GM21381 (cell line): Measurements from ENCODE around the gene TRMT61B.

ENCODE experiments used
- ATAC-seq: cut with Tn5 transposase; IDR thresholded peaks from one replicate; pipeline ENCODE4 v1.9.1; 2021; ENCODE audit warnings: mild to moderate bottlenecking, moderate library complexity; ENCODE audit not compliant: unreplicated experiment

TRMT61B gene

DNA sequence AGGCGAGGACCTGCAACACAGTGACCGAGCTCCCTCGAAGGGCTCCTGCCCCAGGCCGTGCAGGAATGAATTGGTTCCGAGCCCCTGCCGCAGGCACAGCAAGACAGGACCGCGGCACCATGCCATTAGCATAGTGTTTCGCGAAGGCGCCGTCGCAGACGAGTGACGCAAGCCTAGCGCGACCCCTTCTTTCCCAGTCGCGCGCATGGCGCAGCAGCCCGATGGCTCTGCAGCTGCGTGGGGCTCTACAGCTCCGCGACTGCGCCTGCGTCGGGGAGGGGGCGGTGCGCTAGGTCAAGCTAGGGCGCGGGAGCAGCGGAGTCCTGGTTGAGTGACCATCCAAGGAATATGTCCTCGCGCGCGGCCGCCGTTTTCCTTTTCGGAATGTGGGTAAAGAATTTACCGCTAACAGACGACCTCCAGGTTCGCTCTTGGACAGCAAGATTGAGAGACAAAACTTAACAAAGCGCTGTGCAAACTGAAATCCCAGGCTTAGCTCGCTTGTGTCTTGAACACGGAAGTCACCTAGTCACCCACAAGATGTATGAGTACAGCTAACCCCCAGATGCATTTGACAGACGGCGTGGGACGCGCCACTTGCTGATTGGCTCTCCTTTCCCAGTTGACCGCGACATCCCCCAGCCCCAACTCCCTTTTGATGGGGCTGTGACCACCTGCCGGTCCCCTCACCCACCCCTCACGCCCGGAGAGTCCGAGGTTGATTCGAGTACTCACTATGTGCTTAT lies at the start of gene TRMT61B:
Gene TRMT61B (minus strand): TSS at position 164 of the 746 bp plus-strand sequence. CDS start 32 bp downstream, at position 132.
- peak; percentile 88 for ATAC-seq

DNA sequence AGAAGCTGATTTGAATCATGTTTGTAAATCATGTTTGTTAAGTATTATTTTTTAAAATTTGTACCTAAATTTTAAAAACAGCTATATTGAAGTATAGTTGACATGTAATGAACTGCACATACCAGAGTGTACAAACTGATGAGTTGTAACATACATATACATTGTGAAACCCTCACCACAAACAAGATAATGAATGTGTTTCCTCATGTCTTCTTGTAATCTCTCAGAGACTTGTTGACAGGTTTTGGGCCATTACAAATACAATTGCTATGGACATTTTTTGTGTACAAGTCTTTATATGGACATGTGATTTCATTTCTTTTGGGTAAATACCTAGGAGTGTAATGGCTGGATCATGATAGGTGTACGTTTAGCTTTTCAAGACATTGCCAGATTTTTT lies 45.8 kb upstream of the TRMT61B start:
- no peak for ATAC-seq

DNA sequence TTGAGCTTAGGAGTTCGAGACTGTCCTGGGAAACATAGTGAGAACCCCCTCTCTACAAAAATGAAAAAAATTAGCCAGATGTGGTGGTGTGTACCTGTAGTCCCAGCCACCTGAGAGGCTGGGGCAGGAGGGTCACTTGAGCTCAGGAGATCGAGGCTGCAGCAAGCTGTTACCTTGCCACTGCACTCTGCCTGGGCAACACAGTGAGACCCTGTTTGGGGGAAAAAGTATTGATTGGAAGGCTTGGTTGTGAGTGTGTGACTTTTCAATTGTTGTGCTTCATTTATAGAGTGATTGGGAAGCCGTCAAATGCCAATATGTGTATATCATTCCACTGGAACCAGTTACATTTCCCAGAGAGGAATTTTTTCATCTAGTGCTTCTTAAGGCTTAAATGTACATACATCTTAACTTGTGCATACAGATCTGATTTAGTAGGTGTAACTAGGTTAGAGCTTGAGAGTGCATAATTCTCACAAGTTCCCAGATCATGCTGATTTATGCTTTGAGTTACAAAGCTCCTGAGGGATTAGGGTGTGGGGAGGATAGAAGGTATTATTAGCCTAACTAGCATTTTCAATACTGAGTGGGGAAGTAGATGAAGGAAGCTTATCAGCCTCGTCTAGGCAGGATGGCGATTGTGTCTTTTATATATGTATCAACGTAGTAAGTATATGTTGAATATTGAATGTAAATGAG lies 39.7 kb upstream of the TRMT61B start:
- no peak for ATAC-seq

DNA sequence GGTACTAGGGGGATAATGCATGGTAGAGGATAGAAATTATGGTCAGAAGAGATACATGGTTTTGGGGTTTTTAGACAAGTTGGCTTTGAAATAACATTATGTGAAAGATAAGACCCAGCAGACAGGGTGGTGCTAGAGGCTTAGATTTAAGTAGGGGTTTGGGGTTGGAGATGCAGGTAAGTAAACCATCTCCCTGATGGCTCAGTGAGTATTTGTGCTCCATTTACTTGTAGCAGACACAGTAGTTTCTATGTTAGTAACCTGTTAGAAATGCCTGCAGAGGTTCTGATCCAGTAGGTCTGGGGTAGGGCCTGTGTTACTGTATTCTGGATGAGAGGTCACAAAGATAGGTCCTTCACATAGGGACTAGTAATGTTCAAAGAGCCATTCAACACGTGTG lies 38.1 kb upstream of the TRMT61B start:
- no peak for ATAC-seq

DNA sequence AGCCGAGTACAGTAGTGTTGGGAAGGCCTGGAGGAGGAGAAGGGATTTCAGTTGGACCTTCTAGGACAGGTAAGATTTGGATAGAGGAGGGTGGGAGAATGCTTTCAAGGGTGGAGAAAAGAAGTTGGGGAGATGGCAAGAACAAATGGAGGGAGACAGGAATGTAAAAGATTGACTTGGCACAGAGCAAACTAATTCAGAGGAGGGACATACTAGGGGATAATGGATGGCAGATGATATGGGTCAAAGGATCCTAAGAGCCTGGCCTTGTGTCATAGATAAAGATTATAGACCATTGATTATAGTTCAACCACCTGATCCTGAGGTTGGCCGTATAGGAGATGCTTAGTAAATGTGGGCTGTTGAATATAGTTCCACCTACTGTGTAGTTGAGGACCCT lies 36.7 kb upstream of the TRMT61B start:
- no peak for ATAC-seq

DNA sequence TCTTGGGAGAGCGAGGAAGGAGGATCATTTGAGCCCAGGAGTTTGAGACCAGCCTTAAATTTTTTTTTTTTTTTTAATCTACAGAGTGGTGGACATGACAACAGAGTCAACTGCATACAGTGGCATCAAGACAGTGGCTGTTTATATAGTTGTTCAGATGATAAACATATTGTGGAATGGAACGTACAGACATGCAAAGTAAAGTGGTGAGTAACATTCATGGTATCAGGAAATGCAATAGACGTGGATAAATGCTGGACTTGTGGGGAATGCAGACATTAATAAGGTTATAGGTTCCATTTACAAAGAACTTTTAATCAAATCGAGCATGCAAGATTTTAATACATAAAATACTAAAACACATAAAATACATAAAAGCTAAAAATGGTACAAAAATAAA lies 36.3 kb upstream of the TRMT61B start:
- ATAC-seq = no peak

DNA sequence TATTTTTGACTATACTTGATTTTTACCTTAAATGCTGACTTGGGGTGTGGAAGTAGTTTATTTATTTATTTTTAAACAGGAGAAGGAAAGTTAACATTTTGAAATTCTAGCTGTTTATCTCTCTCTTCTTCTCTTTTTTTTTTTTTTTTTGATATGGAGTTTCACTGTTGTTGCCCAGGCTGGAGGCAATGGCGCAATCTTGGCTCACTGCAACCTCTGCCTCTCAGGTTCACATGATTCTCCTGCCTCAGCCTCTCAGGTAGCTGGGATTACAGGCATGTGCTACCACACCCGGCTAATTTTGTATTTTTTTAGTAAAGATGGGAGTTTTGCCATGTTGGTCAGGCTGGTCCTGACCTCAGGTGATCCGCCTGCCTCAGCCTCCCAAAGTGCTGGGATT lies 35.4 kb upstream of the TRMT61B start:
- no peak for ATAC-seq

DNA sequence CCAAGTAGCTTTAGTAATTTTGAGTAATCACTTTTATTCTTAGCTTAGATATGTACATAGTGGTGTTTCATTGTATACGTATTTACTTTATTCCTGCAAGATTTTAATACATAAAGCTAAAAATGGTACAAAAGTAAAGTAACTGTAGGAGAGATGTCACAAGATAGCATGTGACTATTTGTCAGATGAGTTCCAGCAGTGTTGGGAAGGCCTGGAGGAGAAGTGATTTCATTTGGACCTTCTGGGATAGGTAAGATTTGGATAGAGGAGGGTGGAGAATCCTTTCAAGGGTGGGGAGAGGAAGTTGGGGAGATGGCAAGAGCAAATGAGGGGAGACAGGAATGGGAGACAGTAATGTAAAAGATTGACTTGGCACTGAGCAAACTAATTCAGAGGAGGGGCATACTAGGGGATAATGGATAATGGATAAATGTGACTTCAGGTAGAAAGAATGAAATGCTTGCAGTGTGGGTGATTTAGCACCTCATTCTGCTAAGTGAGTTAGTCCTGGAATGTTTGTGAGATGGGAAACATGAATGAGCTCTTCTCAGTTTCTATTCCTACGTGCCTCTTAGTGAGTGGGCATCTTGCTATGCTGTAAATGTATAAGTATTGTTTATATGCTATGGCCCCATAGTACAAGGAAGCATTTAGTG lies 34.8 kb upstream of the TRMT61B start:
- no peak for ATAC-seq

DNA sequence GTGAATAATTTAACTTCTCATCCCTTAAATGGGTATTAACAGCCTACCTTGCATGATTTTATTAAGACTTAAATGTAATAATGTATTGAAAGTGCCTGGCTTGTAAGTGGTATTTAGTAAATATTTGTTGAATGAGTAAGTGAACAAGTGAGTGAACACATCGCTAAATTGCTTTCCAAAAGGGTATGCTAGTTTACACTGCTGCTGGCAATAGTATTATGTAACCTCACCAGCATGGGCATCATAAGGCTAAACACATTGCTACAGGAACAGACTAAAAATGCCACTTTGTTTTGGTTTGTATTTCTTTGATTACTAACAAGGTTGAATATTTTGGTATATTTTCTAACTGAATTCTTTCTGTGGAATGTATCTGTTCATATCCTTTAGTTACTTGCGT lies 34.2 kb upstream of the TRMT61B start:
- ATAC-seq = no peak

DNA sequence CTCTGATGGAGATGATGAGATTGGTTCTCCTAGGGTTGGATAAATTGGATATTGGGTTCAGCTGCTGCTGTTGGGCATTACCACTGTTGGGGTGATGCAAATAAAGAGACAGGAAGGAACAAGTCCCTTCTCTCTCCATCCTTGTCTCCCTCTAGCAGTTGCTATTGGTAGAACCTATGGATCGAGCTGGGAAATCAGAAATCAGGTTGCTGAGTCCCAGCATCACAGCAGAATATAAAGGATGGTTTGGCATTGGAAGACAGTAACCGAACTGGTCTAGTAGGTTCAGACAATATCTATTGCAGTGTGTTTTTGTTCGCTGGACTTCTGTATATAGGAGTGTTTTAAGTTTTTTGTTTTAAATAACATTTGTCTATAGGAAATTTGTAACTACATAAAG lies 32.5 kb upstream of the TRMT61B start:
- ATAC-seq = no peak

DNA sequence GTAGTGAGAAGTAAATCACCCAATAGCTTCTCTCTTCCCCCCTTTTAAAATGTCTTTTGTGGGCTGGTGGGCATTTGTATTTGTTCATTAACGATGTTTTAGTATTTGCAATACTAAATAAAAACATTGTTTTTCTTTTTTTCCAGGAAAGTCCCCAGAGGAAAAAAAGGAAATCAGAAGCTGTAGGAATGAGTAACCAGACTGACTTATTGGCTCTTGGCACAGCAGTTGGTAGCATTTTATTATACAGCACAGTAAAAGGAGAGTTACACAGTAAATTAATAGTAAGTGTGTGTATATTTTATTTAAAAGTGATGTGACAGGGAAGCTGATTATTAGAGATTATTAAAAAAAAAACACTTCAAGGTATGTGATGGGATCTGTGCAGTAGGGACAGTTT lies 31.7 kb upstream of the TRMT61B start:
- ATAC-seq = no peak

DNA sequence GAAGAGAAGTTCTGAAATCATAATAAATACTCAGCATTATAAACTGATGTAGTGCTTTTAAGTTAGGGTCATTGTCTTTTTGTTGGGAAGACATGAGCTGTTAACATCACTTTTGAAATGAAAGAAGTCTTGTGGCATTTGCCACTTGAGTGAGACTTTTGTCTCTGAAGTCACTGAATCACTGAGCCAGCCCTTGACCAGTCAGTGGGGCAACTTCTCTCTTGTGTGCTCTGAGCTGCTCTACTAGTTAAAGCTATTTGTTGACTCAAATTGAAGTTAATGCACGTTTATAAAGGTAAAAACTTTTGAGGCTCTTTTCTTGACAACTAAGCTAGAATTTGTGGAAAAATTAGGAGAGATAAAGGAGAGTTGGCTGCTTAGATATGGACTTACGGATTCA lies 31.1 kb upstream of the TRMT61B start:
- ATAC-seq = no peak

DNA sequence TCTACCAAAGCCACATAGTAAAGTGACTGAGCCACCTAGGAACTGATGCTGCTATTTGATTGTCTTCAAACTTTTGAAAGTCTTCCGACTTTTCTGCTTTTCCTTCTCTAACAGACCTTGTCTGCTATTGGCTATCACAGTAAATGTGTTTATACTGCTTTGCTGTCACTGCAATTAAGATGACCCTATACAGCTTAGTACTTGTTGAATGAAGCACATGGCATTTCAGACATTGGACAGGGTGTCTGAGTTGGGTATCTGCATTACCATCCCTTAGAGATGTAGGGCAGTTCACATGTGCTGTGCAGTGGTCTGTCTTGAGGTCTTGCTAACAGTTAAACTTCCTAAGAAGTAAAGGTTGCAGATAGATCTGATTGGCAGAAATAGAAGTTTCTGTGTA lies 27.9 kb upstream of the TRMT61B start:
- ATAC-seq = no peak

DNA sequence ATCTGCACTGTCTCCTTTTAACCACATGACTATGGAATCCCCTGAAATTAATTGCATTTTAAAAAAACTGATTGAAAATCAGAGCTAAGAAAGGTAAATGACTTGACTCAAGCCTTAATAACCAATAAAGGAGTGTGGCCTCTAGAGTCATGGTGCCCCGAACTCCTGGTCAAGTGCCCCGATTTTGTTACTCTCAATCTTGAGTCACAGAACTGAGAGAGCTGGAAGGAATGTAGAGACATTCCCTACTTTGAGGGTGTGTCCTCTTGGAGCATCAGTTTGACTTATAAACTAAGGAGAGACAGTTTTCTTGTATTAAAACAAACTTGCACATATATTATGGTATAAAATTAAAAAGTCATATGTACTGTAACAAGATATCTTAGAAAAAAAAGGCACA lies 26.8 kb upstream of the TRMT61B start:
- ATAC-seq = no peak

DNA sequence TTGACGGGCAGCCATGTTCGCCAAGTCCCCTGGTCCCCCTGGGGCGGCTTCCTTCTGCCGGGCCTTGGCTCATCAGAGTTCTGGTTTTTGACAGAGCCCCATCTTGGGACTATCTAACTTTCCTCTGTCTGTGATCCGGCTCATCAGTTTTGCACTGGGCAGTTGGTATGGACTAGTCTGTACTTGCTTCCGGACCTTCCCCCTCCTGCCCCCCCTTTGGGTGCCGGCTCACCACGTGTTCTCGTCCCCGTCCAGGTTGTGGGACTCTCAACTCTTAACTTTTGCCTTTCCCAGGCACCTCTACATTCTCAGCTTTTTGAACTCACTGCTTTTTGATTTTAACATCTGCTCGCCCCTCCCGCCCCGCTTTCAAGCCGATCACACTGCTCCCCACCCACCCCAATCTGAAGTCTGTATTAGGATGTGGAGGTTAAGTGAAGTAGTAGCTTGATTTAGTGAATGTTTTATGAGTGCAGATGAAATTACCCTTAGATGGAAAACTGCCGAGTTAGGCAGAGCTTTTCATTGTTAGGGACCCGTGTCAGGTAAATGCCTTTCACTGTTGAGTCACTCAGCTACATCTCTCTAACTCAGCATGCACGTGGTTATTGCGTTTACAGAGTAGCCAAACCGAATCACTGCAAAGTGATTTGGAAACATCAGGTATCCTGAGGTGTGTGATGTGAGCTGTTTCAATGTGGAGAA lies 25.2 kb upstream of the TRMT61B start:
- no peak for ATAC-seq

DNA sequence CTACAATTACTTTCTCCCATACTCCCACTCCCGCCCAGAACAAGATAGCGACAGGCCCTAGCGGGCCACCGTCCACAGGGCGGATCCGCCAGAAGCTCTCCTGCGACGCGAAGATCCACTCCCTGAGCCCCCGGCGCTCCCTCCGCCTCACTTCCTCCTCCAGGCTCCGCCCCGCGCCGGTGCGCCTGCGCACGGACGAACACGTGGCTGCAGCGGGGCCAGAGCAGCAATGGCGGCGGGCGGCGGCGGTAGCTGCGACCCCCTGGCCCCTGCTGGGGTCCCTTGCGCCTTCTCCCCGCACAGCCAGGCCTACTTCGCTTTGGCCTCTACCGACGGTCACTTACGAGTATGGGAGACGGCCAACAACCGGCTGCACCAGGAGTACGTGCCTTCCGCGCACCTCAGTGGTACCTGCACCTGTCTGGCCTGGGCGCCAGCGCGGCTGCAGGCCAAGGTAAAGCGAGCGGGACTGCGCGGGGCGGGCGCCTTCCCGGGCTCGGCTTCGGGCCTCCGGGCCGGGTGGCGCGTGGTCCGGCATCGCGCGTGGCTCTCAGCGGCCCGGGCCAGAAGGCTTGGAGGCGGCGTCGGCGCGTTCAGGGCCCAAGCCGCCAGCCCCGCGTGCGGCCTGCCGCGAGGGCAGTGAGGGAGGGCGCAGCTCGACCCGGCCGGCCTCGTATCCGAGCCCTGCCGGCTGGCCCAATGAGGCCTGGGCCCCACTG lies 24.5 kb upstream of the TRMT61B start, which contains the start of gene WDR43:
Gene WDR43 (plus strand): TSS at position 198 of the 719 bp plus-strand sequence. CDS start 32 bp downstream, at position 230.
- peak; percentile 85 for ATAC-seq

DNA sequence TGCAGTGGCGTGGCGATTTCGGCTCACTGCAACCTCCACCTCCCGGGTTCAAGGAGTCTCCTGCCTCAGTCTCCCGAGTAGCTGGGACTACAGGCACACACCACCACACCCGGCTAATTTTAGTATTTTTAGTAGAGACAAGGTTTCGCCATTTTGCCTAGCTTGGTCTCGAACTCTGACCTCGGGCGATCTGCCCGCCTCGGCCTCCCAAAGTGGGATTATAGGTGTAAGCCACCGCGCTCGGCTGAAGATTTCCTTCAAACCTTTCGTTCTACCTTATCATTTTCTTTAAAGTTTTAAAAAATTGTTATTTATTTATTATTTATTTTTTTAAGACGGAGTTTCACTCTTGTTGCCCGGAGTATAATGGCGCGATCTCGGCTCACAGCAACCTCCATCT lies 23.4 kb upstream of the TRMT61B start:
- no peak for ATAC-seq

DNA sequence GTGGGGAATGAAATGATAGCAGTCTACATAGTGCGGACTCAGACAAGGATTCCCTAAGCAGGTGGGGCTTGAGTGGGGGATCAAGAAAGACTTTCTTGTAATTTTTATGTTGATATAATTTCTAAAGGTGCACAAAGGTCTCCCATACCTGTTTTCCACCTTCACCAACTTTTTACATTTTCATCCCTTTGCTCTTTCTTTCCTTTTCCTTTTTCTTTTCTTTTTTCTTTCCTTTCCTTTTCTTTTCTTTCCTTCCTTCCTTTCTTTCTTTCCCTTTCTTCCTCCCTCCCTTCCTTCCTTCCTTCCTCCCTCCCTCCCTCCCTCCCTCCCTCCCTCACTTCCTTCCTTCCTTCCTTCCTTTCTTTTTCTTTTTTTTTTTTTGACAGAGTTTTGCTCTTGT lies 10.1 kb upstream of the TRMT61B start:
- no peak for ATAC-seq

DNA sequence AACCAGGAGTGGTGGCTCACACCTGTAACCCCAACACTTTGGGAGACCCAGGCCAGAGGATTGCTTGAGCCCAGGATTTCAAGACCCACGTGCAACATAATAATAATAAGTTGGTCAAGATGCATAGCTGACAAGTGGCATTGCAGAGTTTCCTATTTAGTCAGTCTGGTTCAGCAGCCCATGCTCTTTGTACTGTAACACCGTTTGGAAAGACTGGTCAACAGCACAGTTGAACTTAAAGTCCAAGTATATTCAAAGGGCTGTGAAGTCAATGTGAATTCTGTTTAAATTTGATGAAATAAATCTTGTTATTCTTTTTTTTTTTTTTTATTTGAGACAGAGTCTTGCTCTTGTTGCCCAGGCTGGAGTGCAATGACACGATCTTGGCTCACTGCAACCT lies 1.5 kb upstream of the TRMT61B start:
- no peak for ATAC-seq

DNA sequence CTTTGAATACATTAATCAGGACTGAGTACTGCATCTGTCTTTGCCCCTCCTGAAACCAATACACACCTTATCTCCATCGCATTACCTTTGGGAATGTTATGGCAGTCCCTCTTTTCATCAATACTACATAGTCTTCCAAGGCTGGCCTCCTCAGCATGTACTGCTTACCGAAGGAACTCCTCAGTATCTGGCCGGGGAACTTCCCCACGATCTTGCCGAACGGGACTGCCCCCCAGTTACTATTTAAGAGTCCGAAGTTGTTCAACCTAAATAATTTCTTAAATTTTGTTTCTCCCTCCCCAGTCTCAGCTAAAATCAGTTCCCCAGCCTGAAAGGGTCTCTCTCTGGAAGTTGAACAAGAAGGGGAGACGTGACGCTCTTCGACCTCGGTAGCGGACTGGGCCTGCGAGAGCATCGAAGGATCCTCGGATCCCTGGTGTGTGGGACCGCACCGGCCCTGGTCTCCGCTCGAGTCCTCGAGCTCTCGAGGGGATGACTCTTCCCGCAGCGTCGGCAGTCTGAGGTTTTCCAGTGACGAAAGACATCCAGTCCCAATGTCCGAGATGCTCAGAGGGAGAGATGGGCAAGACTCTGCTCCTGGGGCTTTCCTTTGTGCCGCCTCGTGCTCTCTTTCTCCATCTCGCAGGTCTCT lies 489 bp downstream of the TRMT61B start:
- ATAC-seq = no peak
